Small intestine (tissue), 7 donors: Measurements from ENCODE around the gene ARL3. TPM values are rescaled to one million over a fixed set of nuclear protein-coding genes. Genes with fewer than 3 reads are reported as not detected.

ENCODE experiments used
- DNase-seq, 2 donors: peaks; one replicate each; pipeline versions ENCODE4 v3.0.0 to v3.0.0-alpha.2; 2013
- FAIRE-seq: peaks from 2 replicates; lab custom pipeline; 2012; peaks lifted over from hg19 to GRCh38; lab: Jason Lieb, UNC
- H3K27ac ChIP-seq, 3 donors: one replicate each; pipeline ENCODE4 v1.5.1; 2013; ENCODE audit warnings: low read length in 2 of 3, mild to moderate bottlenecking in 2 of 3, control low read depth in 1 of 3, inconsistent platforms in 1 of 3, low read depth in 1 of 3, moderate library complexity in 1 of 3
- H3K27me3 ChIP-seq, 3 donors: one replicate each; pipeline ENCODE4 v1.6.1; 2013; ENCODE audit warnings: low read length in 3 of 3, inconsistent platforms in 1 of 3; ENCODE audit not compliant: control insufficient read depth in 3 of 3, insufficient read depth in 3 of 3
- H3K36me3 ChIP-seq, 3 donors: one replicate each; pipeline ENCODE4 v1.6.1; 2013; ENCODE audit warnings: low read length in 3 of 3, inconsistent platforms in 1 of 3, low read depth in 1 of 3, mild to moderate bottlenecking in 1 of 3, moderate library complexity in 1 of 3; ENCODE audit not compliant: control insufficient read depth in 3 of 3, insufficient read depth in 2 of 3
- H3K4me1 ChIP-seq, 3 donors: one replicate each; pipeline ENCODE4 v1.6.1; 2013; ENCODE audit warnings: low read length in 2 of 3, inconsistent platforms in 1 of 3, low read depth in 1 of 3, mild to moderate bottlenecking in 1 of 3, moderate library complexity in 1 of 3; ENCODE audit not compliant: control insufficient read depth in 3 of 3, insufficient read depth in 2 of 3
- H3K4me3 ChIP-seq, 3 donors: one replicate each; pipeline ENCODE4 v1.5.1; 2013; ENCODE audit warnings: low read length in 3 of 3, control low read depth in 1 of 3, inconsistent platforms in 1 of 3, low read depth in 1 of 3, mild to moderate bottlenecking in 1 of 3, moderate library complexity in 1 of 3
- H3K9me3 ChIP-seq, 2 donors: one replicate each; pipeline ENCODE4 v1.6.1; 2013; ENCODE audit warnings: low read depth in 1 of 2, low read length in 1 of 2; ENCODE audit not compliant: control insufficient read depth in 2 of 2, insufficient read depth in 1 of 2
- WGBS, 3 donors: extraction: QIAGEN DNeasy Blood & Tissue Kit; methylation state at CpG; one replicate each; pipeline ENCODE4 v1.1.7; 2013; 5-methylcytosine and 5-hydroxymethylcytosine counted together
- polyA plus RNA-seq, 4 donors: library from polyadenylated mRNA; stranded (reverse) in 3 of 4; unstranded in 1 of 4; fragments of 200-250 nt in 3 of 4; fragments of 120-200 nt in 1 of 4; gene quantifications; one replicate each; pipeline versions ENCODE4 v1.2.1 to v1.2.3, GENCODE V29; 2013
- donor health status: healthy with polysubstance abuse.
- donor health status: control.
- donor health status: control.
- donor health status: Bipolar disorder and iron deficiency.
- donor health status: healthy.

The ARL3 gene
- polyA plus RNA-seq, 4 donors: 3.4 to 8.3 (median 5.6) TPM

DNA sequence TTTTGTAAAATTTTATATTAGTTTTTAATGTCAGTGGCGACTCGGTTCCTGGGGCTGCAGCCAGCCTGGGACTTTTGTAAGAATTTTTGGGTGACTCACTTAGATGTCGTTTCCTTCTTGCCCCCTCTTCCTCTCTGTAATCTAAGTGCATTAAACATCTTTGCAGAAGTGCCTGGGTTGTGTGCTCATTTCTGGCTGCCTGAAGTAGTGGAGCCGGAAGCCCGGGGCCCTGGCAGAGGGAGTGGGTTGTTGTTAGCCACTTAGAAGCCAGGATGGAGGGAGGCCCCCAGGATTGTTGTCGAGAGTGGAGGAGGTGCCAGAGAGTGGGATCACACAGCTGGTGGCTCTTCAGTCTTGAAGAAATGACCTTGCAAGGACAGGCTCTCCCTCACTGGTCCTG is 80.9 kb downstream of the ARL3 start:
- Histone ChIP-seq H3K36me3 (peaks cover 0 to 46% (median 0%) of the 10 kb centered on the region in 3 donors), H3K4me1 (peaks cover 0 to 38% (median 3%) of the 10 kb centered on the region in 3 donors), H3K4me3 (no peak overlapping the region), H3K9me3 (no peaks in the 10 kb centered on the region), H3K27me3 (no peaks in the 10 kb centered on the region), H3K27ac (peak overlapping the region in 2 of 3 donors; percentile 61 to 88)
- no peak for FAIRE-seq
- DNase-seq: no peak
- 28 to 75% (median 47%) methylated on average over 6 of the region's 6 CpGs for WGBS, 3 donors

DNA sequence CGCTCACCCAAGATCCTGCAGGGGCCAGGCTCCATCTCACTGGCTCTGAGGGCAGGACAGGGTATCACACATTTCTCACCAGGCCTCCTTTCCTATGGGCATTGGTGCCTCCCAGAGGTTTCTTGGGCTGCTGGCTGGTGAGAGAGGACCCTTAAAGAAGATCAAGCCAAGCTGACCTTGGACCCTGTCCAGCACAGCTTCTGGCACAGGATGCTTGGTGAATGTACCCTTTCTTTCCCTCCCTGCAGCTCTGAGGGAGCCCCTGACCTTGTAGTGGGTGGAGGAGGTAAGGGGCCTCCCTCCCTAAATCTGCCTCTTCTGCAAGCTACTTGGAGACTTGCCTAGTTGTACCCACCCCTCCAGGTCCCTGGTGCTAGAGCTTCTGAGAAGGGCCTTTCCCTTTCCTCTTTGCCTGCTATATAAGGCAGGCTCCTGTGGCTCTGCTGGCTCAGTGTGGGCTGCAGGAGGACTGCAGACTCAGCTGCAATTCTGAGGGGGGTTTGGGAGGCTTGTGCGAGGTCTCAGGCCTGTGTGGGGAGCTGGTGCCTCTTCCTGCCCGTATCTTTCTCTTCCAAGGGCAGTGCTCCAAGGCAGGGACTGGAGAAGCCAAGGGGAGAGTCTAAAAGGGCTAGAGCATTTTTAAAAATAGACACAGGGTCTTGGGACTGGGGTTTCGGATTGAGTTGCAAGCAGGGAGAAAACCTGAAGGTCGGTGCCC is 81.6 kb downstream of the ARL3 start:
- Histone ChIP-seq H3K4me1 (peaks cover 0 to 46% (median 7%) of the 10 kb centered on the region in 3 donors), H3K4me3 (no peak overlapping the region), H3K36me3 (peaks cover 0 to 53% (median 0%) of the 10 kb centered on the region in 3 donors), H3K27ac (peak overlapping the region in 2 of 3 donors; percentile 61 to 69), H3K9me3 (no peaks in the 10 kb centered on the region), H3K27me3 (no peaks in the 10 kb centered on the region)
- DNase-seq (no peak), FAIRE-seq (no peak)
- 49 to 64% (median 62%) methylated on average over 5 of the region's 5 CpGs for WGBS, 3 donors

DNA sequence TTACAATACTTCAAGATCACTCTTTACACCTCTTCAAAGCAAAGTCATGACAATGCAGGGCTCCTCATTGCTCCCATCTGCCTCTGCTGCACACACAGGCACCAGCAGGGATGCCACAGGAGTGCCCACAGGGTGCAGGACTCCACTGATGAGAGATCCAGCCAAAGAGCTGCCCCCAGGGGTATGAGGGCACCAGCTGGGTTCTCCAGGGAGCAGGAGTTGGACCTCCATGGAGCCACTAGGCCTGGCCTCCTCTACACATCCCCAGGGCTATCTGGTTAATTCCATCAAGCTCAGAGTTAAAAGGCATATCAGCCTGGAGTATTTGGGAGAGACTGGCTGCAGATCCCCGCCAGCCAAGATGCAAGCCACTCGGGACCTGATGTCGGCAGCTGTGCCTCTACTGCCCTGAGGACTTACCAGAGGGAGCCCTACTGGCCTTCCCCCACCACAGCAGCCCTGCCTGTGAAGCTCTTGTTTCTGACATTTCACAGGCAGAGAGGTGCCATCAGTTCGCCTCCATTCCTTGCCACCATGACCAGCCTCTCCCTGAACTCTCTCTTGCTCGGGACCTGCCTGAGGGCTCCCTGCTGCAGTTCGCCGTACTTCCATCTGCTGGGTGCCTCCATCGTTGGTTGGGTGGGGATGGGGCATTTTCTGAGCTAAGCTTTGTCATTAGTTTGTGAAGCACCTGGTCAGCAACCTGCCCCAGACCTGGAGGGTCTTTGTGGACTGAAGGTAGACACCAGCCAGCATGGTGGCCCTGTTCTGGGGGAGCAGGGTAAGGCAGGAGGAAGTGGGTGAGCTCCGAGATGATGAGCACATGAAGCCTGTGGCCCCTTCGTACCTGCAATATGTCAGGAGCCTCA is 82.4 kb downstream of the ARL3 start:
- Histone ChIP-seq H3K4me1 (peaks cover 0 to 51% (median 7%) of the 10 kb centered on the region in 3 donors), H3K4me3 (no peak overlapping the region), H3K27me3 (no peaks in the 10 kb centered on the region), H3K9me3 (no peaks in the 10 kb centered on the region), H3K27ac (peak overlapping the region in 2 of 3 donors; percentile 61 to 69), H3K36me3 (peaks cover 0 to 59% (median 0%) of the 10 kb centered on the region in 3 donors)
- WGBS, 3 donors: 88 to 92% (median 91%) methylated on average over 10 of the region's 10 CpGs
- FAIRE-seq: no peak
- no peak for DNase-seq

DNA sequence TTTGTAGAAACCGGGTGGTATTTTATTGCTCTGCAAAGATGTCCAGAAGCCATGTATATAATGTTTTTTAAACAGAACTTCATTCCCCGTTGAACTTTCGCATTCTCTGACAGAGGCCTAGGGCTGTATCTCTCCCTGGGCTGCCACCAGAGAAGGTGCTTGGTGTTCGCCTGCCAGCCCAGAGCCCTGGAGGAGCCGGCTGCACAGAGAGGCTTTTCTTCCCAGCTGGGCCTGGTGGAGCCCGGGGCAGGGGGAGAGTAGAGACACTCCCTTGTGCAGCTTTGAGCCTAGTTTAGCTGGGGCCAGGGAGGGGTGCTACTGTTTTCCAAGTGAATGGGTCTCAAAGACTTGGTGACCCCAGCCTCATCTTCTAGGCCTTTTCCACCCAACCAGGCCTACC is 83.5 kb downstream of the ARL3 start:
- peaks cover 0 to 64% (median 0%) of the 10 kb centered on the region in 3 donors for H3K36me3 ChIP-seq
- peaks cover 0 to 51% (median 7%) of the 10 kb centered on the region in 3 donors for H3K4me1 ChIP-seq
- no peaks in the 10 kb centered on the region for H3K9me3 ChIP-seq
- H3K4me3 ChIP-seq: no peak overlapping the region
- peak overlapping the region in 1 of 3 donors; percentile 50 for H3K27ac ChIP-seq
- H3K27me3 ChIP-seq: no peaks in the 10 kb centered on the region
- no peak for FAIRE-seq
- WGBS, 3 donors: 78 to 89% (median 84%) methylated on average over 6 of the region's 6 CpGs
- DNase-seq: no peak

DNA sequence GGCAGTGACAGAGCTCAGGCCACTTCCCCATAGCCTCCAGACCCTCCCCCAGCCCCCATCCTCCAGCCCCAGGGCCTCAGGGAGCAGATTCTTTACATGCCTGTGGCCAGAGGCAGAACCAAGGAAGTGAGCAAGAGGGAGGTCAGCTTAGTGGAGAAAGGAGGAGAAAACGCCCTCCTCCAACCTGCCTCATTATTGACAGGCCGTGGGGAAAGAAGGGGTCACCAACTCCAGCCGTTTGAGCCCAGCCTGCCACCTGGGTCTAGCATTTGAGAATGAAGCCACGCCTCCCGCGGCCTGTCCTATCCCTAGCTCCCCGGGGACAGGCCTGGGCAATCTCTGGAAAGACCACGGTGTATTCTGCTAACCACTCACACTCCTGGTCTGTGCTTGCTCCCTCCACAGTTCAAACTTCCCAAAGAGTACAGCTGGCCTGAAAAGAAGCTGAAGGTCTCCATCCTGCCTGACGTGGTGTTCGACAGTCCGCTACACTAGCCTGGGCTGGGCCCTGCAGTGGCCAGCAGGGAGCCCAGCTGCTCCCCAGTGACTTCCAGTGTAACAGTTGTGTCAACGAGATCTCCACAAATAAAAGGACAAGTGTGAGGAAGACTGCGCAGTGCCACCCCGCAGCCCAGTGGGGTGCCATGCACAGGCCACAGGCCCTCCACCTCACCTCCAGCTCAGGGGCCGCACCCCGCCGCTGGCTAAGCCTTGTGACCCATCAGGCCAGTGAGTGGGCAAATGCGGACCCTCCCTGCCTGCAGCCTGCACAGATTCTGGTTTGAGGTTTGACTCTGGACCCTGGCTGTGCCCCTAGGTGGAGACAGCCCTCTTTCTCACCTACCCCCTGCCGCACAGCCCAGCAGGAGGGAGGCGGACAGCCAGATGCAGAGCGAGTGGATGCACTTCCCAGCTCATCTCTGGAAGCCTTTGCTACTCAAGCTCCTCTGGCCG is 84.3 kb downstream of the ARL3 start:
- FAIRE-seq: no peak
- Histone ChIP-seq H3K27me3 (no peaks in the 10 kb centered on the region), H3K9me3 (no peaks in the 10 kb centered on the region), H3K4me3 (no peak overlapping the region), H3K27ac (peak overlapping the region in 2 of 3 donors; percentile 28 to 50), H3K36me3 (peaks cover 0 to 70% (median 0%) of the 10 kb centered on the region in 3 donors), H3K4me1 (peaks cover 0 to 47% (median 7%) of the 10 kb centered on the region in 3 donors)
- 75 to 87% (median 85%) methylated on average over 22 of the region's 22 CpGs for WGBS, 3 donors
- no peak for DNase-seq

DNA sequence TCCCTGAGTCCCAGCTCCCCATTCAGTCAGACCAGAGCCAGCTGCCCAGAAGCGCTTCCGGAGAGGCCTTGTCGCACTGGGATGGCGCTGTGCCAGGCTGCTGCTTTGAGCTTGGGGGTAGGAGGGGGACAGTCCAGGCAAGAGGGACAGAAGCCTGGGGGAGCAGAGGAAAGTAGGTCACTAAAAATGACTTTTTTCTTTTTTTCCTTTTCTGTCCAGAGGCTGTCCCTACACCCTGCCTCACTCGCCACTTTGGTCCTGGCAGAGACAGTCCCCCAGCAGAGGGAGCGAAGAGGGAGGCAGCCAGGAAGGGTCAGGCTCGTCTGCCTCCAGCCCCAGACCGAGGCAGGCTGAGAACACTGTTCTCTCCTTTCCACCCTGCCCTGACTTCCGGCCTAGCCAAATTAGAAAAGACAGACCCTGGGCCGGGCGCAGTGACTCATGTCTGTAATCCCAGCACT is 85.7 kb downstream of the ARL3 start:
- H3K27ac ChIP-seq: peak overlapping the region in 2 of 3 donors; percentile 74 to 84
- peaks cover 0 to 35% (median 7%) of the 10 kb centered on the region in 3 donors for H3K4me1 ChIP-seq
- no peak overlapping the region for H3K4me3 ChIP-seq
- H3K27me3 ChIP-seq: no peaks in the 10 kb centered on the region
- DNase-seq (no peak), FAIRE-seq (no peak)
- 55 to 85% (median 78%) methylated on average over 10 to 11 of the region's 11 CpGs for WGBS, 3 donors
- no peaks in the 10 kb centered on the region for H3K9me3 ChIP-seq
- H3K36me3 ChIP-seq: peaks cover 0 to 75% (median 0%) of the 10 kb centered on the region in 3 donors

DNA sequence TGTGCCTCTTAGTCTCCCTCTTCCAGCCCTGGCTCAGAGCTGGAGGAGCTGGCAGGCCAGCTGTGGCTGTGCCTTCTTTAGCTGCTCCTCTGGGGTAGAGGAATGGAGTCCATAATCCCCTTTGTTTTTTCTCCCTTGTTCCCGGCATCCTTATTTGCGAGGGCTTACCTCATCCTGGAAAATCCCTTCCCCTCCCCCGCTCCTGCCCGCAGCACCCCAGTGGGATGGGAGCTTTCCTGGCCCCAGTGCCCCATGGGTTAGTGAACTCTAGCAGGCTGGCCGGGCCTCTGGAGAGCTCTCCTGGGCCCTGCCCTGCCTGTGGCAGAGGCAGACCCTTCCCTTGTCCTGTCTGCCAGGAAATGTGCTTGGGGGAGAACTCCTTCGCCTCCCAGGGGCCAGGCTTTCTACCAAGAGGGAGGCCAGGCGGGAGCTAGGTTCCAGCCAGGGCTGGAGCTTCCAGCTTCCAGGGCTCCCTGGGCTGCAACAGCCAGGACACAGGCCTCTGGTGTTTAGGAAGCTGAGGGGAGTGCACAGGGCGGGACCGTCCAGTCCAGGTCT is 86.4 kb downstream of the ARL3 start:
- peak in 1 of 2 donors; percentile 63 for DNase-seq
- peak overlapping the region; percentile 1 to 84 (median 74) for H3K27ac ChIP-seq
- H3K36me3 ChIP-seq: peaks cover 0 to 78% (median 0%) of the 10 kb centered on the region in 3 donors
- WGBS, 3 donors: 62 to 81% (median 79%) methylated on average over 8 to 9 of the region's 9 CpGs
- H3K4me3 ChIP-seq: no peak overlapping the region
- no peaks in the 10 kb centered on the region for H3K27me3 ChIP-seq
- peaks cover 0 to 30% (median 4%) of the 10 kb centered on the region in 3 donors for H3K4me1 ChIP-seq
- FAIRE-seq: no peak
- H3K9me3 ChIP-seq: no peaks in the 10 kb centered on the region
